A549 (cell line): ENCODE data around the gene FBXW9.

ENCODE experiments used
- CEBPB ChIP-seq, 2 experiments: fragments of >200 bp in 1 of 2; sonication (Bioruptor Twin) in 1 of 2; formaldehyde crosslinking in 1 of 2; IDR thresholded peaks; 2 replicates each; pipeline ENCODE4 v1.6.1; 2012 to 2016
- CTCF ChIP-seq: fragments of >200 bp; sonication (Bioruptor Twin); formaldehyde crosslinking; IDR thresholded peaks from 3 replicates; pipeline ENCODE4 v1.5.1; 2016
- E2F6 ChIP-seq: IDR thresholded peaks from 2 replicates; pipeline ENCODE4 v1.6.1; 2012; ENCODE audit warnings: low read depth, borderline replicate concordance
- EHMT2 ChIP-seq: fragments of 200-600 bp; sonication (generic); IDR thresholded peaks from 2 replicates; pipeline ENCODE4 v1.6.1; 2016; ENCODE audit warnings: antibody characterized with exemption, low read depth, mild to moderate bottlenecking, moderate library complexity
- EP300 ChIP-seq, 2 experiments: fragments of >200 bp; sonication (Bioruptor Twin); formaldehyde crosslinking; IDR thresholded peaks; 2 replicates in 1 of 2; 3 replicates in 1 of 2; pipeline ENCODE4 v1.6.1; 2016 to 2017
- ESRRA ChIP-seq: fragments of 150-350 bp; IDR thresholded peaks from 2 replicates; pipeline ENCODE4 v1.6.1; 2014; ENCODE audit warnings: mild to moderate bottlenecking, low read length, borderline replicate concordance
- HOXB5 ChIP-seq: fragments of 250-450 bp; sonication (Bioruptor Pico); IDR thresholded peaks from 2 replicates; pipeline ENCODE4 v1.5.0; 2020; ENCODE audit warnings: mild to moderate bottlenecking, moderate library complexity
- MAFK ChIP-seq: fragments of 450-650 bp; IDR thresholded peaks from 2 replicates; pipeline ENCODE4 v1.6.1; 2014; ENCODE audit not compliant: partially characterized antibody
- MYC ChIP-seq: IDR thresholded peaks from 2 replicates; pipeline ENCODE4 v1.6.1; 2012; ENCODE audit warnings: mild to moderate bottlenecking, inconsistent platforms, low read length, improper control_type of control experiment, borderline replicate concordance
- POLR2A ChIP-seq: IDR thresholded peaks from 2 replicates; pipeline ENCODE4 v1.6.1; 2012; ENCODE audit warnings: mild to moderate bottlenecking, low read length
- RARB ChIP-seq: fragments of 250-450 bp; sonication (Bioruptor Pico); IDR thresholded peaks from 2 replicates; pipeline ENCODE4 v1.8.0; 2021; ENCODE audit warnings: mild to moderate bottlenecking, moderate library complexity
- REST ChIP-seq: fragments of 200-600 bp; sonication (generic); IDR thresholded peaks from 2 replicates; pipeline ENCODE4 v1.6.1; 2016; ENCODE audit warnings: antibody characterized with exemption, mild to moderate bottlenecking, moderate library complexity
- SMC3 ChIP-seq: fragments of >200 bp; sonication (Bioruptor Twin); formaldehyde crosslinking; IDR thresholded peaks from 3 replicates; pipeline ENCODE4 v1.6.1; 2018; ENCODE audit warnings: inconsistent platforms

GRCh38 chr19:12665671-12666264 lies 30.7 kb downstream of the FBXW9 start:
- TF ChIP-seq CEBPB (IDR thresholded peaks at IDR 0.05) (no peak), POLR2A (no peak), HOXB5 (no peak), EP300 (IDR thresholded peaks at IDR 0.05) (no peak), MAFK (no peak), EHMT2 (no peak), CTCF (no peak), REST (no peak), ESRRA (no peak), RARB (CRISPR knock-in tag) (no peak), E2F6 (no peak), MYC (no peak), SMC3 (no peak)
